HCT116 (cell line): ENCODE data around the gene MORC4. TPM values are rescaled to one million over a fixed set of nuclear protein-coding genes. Genes with fewer than 3 reads are reported as not detected.

Experiments used
- ATAC-seq: fragments of 200-7000 bp; cut with Tn5 transposase; 2 replicates; pipeline ENCODE4 v1.9.1; 2020; ENCODE audit warnings: mild to moderate bottlenecking, moderate library complexity
- BruUV-seq: library from RNA; stranded (reverse); fragments of 400-500 nt; replicated peaks from 2 replicates; lab custom pipeline; 2021; lab: Mats Ljungman, UMichigan
- CTCF ChIA-PET: fragments of 300-600 bp; sonication (Branson Sonifier 250); formaldehyde crosslinking; loops from one replicate; lab custom pipeline; 2021; ENCODE audit warnings: antibody characterized with exemption; lab: Charles Lee
- POLR2A ChIA-PET: fragments of 300-600, 350-600 bp; sonication (Branson Sonifier 250); formaldehyde crosslinking; loops from one replicate; lab custom pipeline; 2021; ENCODE audit warnings: antibody characterized with exemption; lab: Charles Lee
- RAD21 ChIA-PET, 2 experiments: fragments of 300-600 bp; sonication (Branson Sonifier 250); formaldehyde crosslinking; loops; one replicate each; lab custom pipeline; 2023; ENCODE audit warnings: low total read pairs in 2 of 2; ENCODE audit not compliant: uncharacterized antibody in 2 of 2, unreplicated experiment in 2 of 2, low non-redundant PET in 1 of 2; lab: Charles Lee
- DNase-seq: peaks from one replicate; pipeline ENCODE4 v3.0.0-alpha.2; 2010; ENCODE audit warnings: low read depth, low spot score
- H2AFZ ChIP-seq: fragments of 200-600 bp; shearing (Covaris generic), sonication (generic); 2 replicates; pipeline ENCODE4 v1.6.1; 2017; ENCODE audit warnings: low read depth, mixed run types, mixed read lengths, antibody characterized with exemption, low read length; ENCODE audit not compliant: poor library complexity, severe bottlenecking
- H3K27ac ChIP-seq: 2 replicates; pipeline ENCODE4 v1.5.1; 2012; ENCODE audit warnings: low read depth, low read length
- H3K27me3 ChIP-seq: fragments of 200-600 bp; sonication (generic); 2 replicates; pipeline ENCODE4 v1.6.1; 2016; ENCODE audit warnings: mixed run types, low read length, mixed read lengths; ENCODE audit not compliant: insufficient read depth
- H3K36me3 ChIP-seq, 2 experiments: fragments of 200-500 bp in 1 of 2; fragments of 200-600 bp in 1 of 2; sonication (Bioruptor generic) in 1 of 2; sonication (generic) in 1 of 2; 2 replicates each; pipeline versions ENCODE4 v1.5.1 to v1.6.1; 2014 to 2016; ENCODE audit warnings: low read length in 2 of 2, inconsistent platforms in 1 of 2, mixed read lengths in 1 of 2, mixed run types in 1 of 2; ENCODE audit not compliant: insufficient read depth in 2 of 2, control insufficient read depth in 1 of 2
- H3K4me1 ChIP-seq, 2 experiments: fragments of 200-600 bp in 1 of 2; sonication (generic) in 1 of 2; 2 replicates each; pipeline versions ENCODE4 v1.5.1 to v1.6.1; 2012 to 2017; ENCODE audit warnings: low read length in 2 of 2, inconsistent platforms in 1 of 2, mild to moderate bottlenecking in 1 of 2, mixed read lengths in 1 of 2, mixed run types in 1 of 2, moderate library complexity in 1 of 2; ENCODE audit not compliant: insufficient read depth in 2 of 2, control insufficient read depth in 1 of 2
- H3K4me2 ChIP-seq: fragments of 200-600 bp; sonication (generic); 2 replicates; pipeline ENCODE4 v1.6.1; 2017; ENCODE audit warnings: mixed run types, low read length, mixed read lengths
- H3K4me3 ChIP-seq, 2 experiments: fragments of 200-600 bp in 1 of 2; sonication (generic) in 1 of 2; replicated peaks in 1 of 2; 2 replicates each; pipeline ENCODE4 v1.5.1; 2011 to 2016; ENCODE audit warnings: low read length in 2 of 2, control low read depth in 1 of 2, low read depth in 1 of 2, mild to moderate bottlenecking in 1 of 2, mixed read lengths in 1 of 2, mixed run types in 1 of 2
- H3K79me2 ChIP-seq: fragments of 200-600 bp; sonication (generic); 2 replicates; pipeline ENCODE4 v1.6.1; 2017; ENCODE audit warnings: mild to moderate bottlenecking, mixed run types, low read length, moderate library complexity, mixed read lengths; ENCODE audit not compliant: insufficient read depth
- H3K9ac ChIP-seq: fragments of 200-600 bp; sonication (generic); 2 replicates; pipeline ENCODE4 v1.6.1; 2016; ENCODE audit warnings: low read length, mixed read lengths
- H3K9me2 ChIP-seq: fragments of 200-600 bp; sonication (generic), shearing (Covaris generic); 2 replicates; pipeline ENCODE4 v1.6.1; 2017; ENCODE audit warnings: mixed run types, mild to moderate bottlenecking, moderate library complexity; ENCODE audit not compliant: insufficient read depth
- H3K9me3 ChIP-seq, 2 experiments: fragments of 200-500 bp in 1 of 2; fragments of 200-600 bp in 1 of 2; sonication (Bioruptor generic) in 1 of 2; sonication (generic) in 1 of 2; 2 replicates each; pipeline ENCODE4 v1.6.1; 2014 to 2017; ENCODE audit warnings: low read length in 2 of 2, mixed read lengths in 2 of 2, inconsistent platforms in 1 of 2, low read depth in 1 of 2, mild to moderate bottlenecking in 1 of 2, mixed run types in 1 of 2, moderate library complexity in 1 of 2; ENCODE audit not compliant: control insufficient read depth in 1 of 2, insufficient read depth in 1 of 2
- H4K20me1 ChIP-seq: fragments of 200-600 bp; sonication (generic), shearing (Covaris generic); 2 replicates; pipeline ENCODE4 v1.6.1; 2017; ENCODE audit warnings: mixed run types, mild to moderate bottlenecking, moderate library complexity; ENCODE audit not compliant: insufficient read depth
- CBX3 ChIP-seq: IDR thresholded peaks from 2 replicates; pipeline ENCODE4 v1.6.1; 2012; ENCODE audit warnings: low read depth
- CEBPB ChIP-seq: IDR thresholded peaks from 2 replicates; pipeline ENCODE4 v1.6.1; 2012; ENCODE audit warnings: low read depth
- EZH2 ChIP-seq: fragments of 200-600 bp; sonication (generic); IDR thresholded peaks from 2 replicates; pipeline ENCODE4 v1.6.1; 2017; ENCODE audit warnings: antibody characterized with exemption, mixed run types
- FOSL1 ChIP-seq: IDR thresholded peaks from 2 replicates; pipeline ENCODE4 v1.6.1; 2012; ENCODE audit warnings: low read depth
- MAX ChIP-seq: IDR thresholded peaks from 2 replicates; pipeline ENCODE4 v1.6.1; 2012
- POLR2A ChIP-seq: IDR thresholded peaks from 2 replicates; pipeline ENCODE4 v1.7.0; 2011; ENCODE audit warnings: borderline replicate concordance; ENCODE audit not compliant: insufficient read depth, insufficient read length; ENCODE audit errors: extremely low read depth
- RAD21 ChIP-seq: IDR thresholded peaks from 2 replicates; pipeline ENCODE4 v1.6.1; 2012; ENCODE audit warnings: low read depth, mild to moderate bottlenecking
- SIN3A ChIP-seq: IDR thresholded peaks from 2 replicates; pipeline ENCODE4 v1.6.1; 2012; ENCODE audit warnings: low read depth
- SP1 ChIP-seq: IDR thresholded peaks from 2 replicates; pipeline ENCODE4 v1.6.1; 2012; ENCODE audit warnings: low read depth
- SRF ChIP-seq: IDR thresholded peaks from 2 replicates; pipeline ENCODE4 v1.6.1; 2012; ENCODE audit warnings: low read depth
- YY1 ChIP-seq: IDR thresholded peaks from 2 replicates; pipeline ENCODE4 v1.6.1; 2011; ENCODE audit warnings: low read length, low read depth, moderate library complexity, mild to moderate bottlenecking; ENCODE audit not compliant: insufficient replicate concordance; ENCODE audit errors: extremely low read depth
- ZBTB33 ChIP-seq: IDR thresholded peaks from 2 replicates; pipeline ENCODE4 v1.6.1; 2011; ENCODE audit warnings: mild to moderate bottlenecking, low read length, moderate library complexity; ENCODE audit not compliant: insufficient replicate concordance; ENCODE audit errors: extremely low read depth
- ZNF274 ChIP-seq: fragments of 200-500 bp; sonication (Bioruptor generic); IDR thresholded peaks from 2 replicates; pipeline ENCODE4 v1.6.1; 2014; ENCODE audit warnings: mild to moderate bottlenecking, low read depth, low read length, inconsistent platforms
- intact Hi-C: fragments of 100-400 bp; cut with micrococcal nuclease; formaldehyde crosslinking; loops from 2 replicates; pipeline ENCODE4 v1.10.0; 2022
- total RNA-seq: library from RNA; stranded (reverse); gene quantifications from one replicate; pipeline ENCODE4 v1.2.1, GENCODE V29; 2021; ENCODE audit not compliant: unreplicated experiment

MORC4 gene
- total RNA-seq, 1 experiment from 2014 or later, result 20.6 TPM

GRCh38 chrX:106936246-106936645 is 63.8 kb downstream of the MORC4 start:
- POLR2A ChIA-PET, result no interaction called here
- no peak overlapping the region for H3K4me3 ChIP-seq
- ATAC-seq (no peak), DNase-seq (no peak)
- no TSS peak for BruUV-seq
- H3K27ac ChIP-seq, result no peak overlapping the region
- H3K9me3 ChIP-seq, result no peaks in the 10 kb centered on the region
- no peaks in the 10 kb centered on the region for H3K27me3 ChIP-seq
- no peaks in the 10 kb centered on the region for H3K9me2 ChIP-seq
- intact Hi-C loops, result no loop called here
- no peak overlapping the region for H2AFZ ChIP-seq
- H3K36me3 ChIP-seq, result peaks cover 0 to 4% of the 10 kb centered on the region in 2 experiments; a peak in 1 of 4 replicates
- CTCF ChIA-PET, result no interaction called here
- no peak overlapping the region for H3K4me2 ChIP-seq
- TF ChIP-seq FOSL1 (no peak), SRF (no peak), MAX (no peak), ZNF274 (no peak), EZH2 (no peak), ZBTB33 (no peak), SIN3A (no peak), POLR2A (no peak), YY1 (no peak), RAD21 (no peak), SP1 (no peak), CBX3 (no peak), CEBPB (no peak)
- TF ChIP-seq, all 23 proteins: peak for 0
- H3K4me1 ChIP-seq, result peaks cover 24 to 28% of the 10 kb centered on the region in 2 experiments
- RAD21 ChIA-PET, result no interaction called here
- H3K79me2 ChIP-seq, result no peaks in the 10 kb centered on the region
- H3K9ac ChIP-seq, result no peak overlapping the region
- no peaks in the 10 kb centered on the region for H4K20me1 ChIP-seq
